SK-N-DZ (cell line): ENCODE measurements around the gene CSN1S1. TPM values are rescaled to one million over a fixed set of nuclear protein-coding genes. Genes with fewer than 3 reads are reported as not detected.
"Not testable (repeated sequence)": the region's sequence is repeated elsewhere in the genome, so short reads cannot be mapped to it uniquely, and the experiment has no call there.

Experiments
- DNase-seq: peaks from one replicate; pipeline ENCODE4 v3.0.0-alpha.2; 2015; ENCODE audit warnings: low spot score
- polyA plus RNA-seq, 2 experiments: library from polyadenylated mRNA; depleted of rRNA; stranded (reverse); fragments of >200 nt; gene quantifications; 2 replicates each; pipeline ENCODE4 v1.2.3, GENCODE V29; 2014

The CSN1S1 gene
- not detected in 2 replicates for polyA plus RNA-seq (2014; cell fraction: cytosol; rRNA removed)
- polyA plus RNA-seq (2014; cell fraction: nucleus; rRNA removed), result not detected in 2 replicates

GRCh38 chr4:69930768-69931167 lies at the start of gene CSN1S1:
TSS of gene CSN1S1 (plus strand) at chr4:69931068. CDS start at chr4:69932556, 1,488 bp downstream.
- no peak for DNase-seq

GRCh38 chr4:69881173-69881773 lies 49.6 kb upstream of the CSN1S1 start:
- peak; percentile 9 for DNase-seq

GRCh38 chr4:69882150-69882549 lies 48.7 kb upstream of the CSN1S1 start:
- no peak for DNase-seq

GRCh38 chr4:69888336-69888735 lies 42.5 kb upstream of the CSN1S1 start:
- DNase-seq, result no peak

GRCh38 chr4:69894186-69894585 lies 36.7 kb upstream of the CSN1S1 start:
- no peak for DNase-seq

- no peak for DNase-seq
Observed at GRCh38 chr4:69894721-69895120, 36.1 kb upstream of the CSN1S1 start.

GRCh38 chr4:69896530-69897116 lies 34.2 kb upstream of the CSN1S1 start:
- no peak for DNase-seq

- no peak for DNase-seq
Observed at GRCh38 chr4:69907151-69907550, 23.7 kb upstream of the CSN1S1 start.

- no peak for DNase-seq
Observed at GRCh38 chr4:69909195-69909594, 21.7 kb upstream of the CSN1S1 start.

GRCh38 chr4:69910016-69910782 lies 20.7 kb upstream of the CSN1S1 start:
- no peak for DNase-seq

- no peak for DNase-seq
Observed at GRCh38 chr4:69920874-69921273, 10.0 kb upstream of the CSN1S1 start.

- not testable (repeated sequence) for DNase-seq
Observed at GRCh38 chr4:69923782-69924410, 7.0 kb upstream of the CSN1S1 start.

GRCh38 chr4:69934150-69934549 lies 3.3 kb downstream of the CSN1S1 start:
- DNase-seq, result no peak

GRCh38 chr4:69936566-69936965 lies 5.7 kb downstream of the CSN1S1 start:
- no peak for DNase-seq

GRCh38 chr4:69951602-69952001 lies 20.7 kb downstream of the CSN1S1 start:
- no peak for DNase-seq

GRCh38 chr4:69957209-69957608 lies 26.3 kb downstream of the CSN1S1 start:
- DNase-seq, result no peak

- DNase-seq, result no peak
Observed at GRCh38 chr4:69965628-69966027, 34.8 kb downstream of the CSN1S1 start, which contains the start of gene CSN2. TSS of gene CSN2 (minus strand) at chr4:69965728. CDS start at chr4:69960995, 4,733 bp downstream.

GRCh38 chr4:69970071-69970470 lies 39.2 kb downstream of the CSN1S1 start:
- no peak for DNase-seq

GRCh38 chr4:69974631-69975030 lies 43.8 kb downstream of the CSN1S1 start:
- no peak for DNase-seq

- no peak for DNase-seq
Observed at GRCh38 chr4:69977582-69977981, 46.7 kb downstream of the CSN1S1 start.

GRCh38 chr4:69984030-69984443 lies 53.2 kb downstream of the CSN1S1 start:
- no peak for DNase-seq

GRCh38 chr4:69986663-69987062 lies 55.8 kb downstream of the CSN1S1 start:
- no peak for DNase-seq
